HG03139 (cell line): ENCODE results near the gene SMC3.
"Not testable (repeated sequence)": the region's sequence is repeated elsewhere in the genome, so short reads cannot be mapped to it uniquely, and the experiment has no call there.

Experiments
- ATAC-seq: cut with Tn5 transposase; IDR thresholded peaks from one replicate; pipeline ENCODE4 v1.9.1; 2021; ENCODE audit not compliant: unreplicated experiment

The SMC3 gene

DNA sequence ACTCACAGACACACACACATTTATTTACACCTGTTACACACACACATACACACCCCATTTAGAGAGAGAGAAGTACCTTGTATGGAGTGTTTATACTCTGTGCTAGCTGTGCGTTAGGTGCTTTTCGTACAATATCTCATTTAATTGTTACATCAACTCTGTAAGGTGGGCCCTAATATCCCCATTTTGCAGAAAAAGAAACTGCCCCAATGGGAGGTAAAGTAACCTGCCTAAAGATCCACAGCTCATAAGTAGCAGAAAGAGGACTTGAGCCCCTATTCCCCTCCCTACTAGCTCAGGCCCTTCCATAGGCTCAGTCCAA is 52.9 kb downstream of the SMC3 start:
- no peak for ATAC-seq

DNA sequence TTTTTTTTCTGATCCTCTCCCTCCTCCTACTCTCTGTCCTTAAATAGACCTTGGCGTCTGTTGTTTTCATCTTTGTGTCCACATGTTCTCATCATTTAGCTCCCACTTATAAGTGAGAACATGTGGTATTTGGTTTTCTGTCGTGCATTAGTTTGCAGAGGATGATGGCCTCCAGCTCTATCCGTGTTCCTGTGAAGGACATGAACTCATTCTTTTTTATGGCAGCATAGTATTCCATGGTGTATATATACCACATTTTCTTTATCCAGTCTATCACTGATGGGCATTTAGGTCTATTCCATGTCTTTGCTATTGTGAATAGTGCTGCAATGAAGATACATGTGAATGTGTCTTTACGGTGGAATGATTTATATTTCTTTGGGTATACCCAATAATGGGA is 55.8 kb downstream of the SMC3 start:
- ATAC-seq, result not testable (repeated sequence)

DNA sequence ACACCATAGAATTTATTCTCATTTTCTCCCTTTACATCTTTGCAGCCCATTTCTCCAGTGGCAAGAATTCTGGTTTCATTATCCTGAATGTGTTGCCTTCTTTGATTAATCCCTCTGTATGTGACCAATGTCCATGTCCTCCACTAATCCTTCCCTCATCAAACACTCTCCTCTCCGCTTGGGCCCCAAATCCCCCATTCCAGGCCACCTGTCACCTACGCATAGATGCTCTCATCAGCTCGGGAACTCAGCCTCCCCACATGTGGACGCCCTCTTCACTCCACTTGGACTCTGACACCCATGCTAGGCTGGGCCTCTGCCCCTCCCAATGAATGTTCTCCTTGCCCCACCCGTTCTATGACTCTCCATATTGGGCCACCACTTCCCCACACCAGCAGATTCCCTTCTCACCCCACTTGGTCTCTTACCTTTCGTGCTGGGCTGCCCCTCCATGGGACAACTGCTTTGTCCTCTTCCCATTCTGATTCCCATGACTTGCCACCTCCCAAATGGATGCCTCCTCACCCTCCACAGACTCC is 57.9 kb downstream of the SMC3 start:
- ATAC-seq, result no peak

DNA sequence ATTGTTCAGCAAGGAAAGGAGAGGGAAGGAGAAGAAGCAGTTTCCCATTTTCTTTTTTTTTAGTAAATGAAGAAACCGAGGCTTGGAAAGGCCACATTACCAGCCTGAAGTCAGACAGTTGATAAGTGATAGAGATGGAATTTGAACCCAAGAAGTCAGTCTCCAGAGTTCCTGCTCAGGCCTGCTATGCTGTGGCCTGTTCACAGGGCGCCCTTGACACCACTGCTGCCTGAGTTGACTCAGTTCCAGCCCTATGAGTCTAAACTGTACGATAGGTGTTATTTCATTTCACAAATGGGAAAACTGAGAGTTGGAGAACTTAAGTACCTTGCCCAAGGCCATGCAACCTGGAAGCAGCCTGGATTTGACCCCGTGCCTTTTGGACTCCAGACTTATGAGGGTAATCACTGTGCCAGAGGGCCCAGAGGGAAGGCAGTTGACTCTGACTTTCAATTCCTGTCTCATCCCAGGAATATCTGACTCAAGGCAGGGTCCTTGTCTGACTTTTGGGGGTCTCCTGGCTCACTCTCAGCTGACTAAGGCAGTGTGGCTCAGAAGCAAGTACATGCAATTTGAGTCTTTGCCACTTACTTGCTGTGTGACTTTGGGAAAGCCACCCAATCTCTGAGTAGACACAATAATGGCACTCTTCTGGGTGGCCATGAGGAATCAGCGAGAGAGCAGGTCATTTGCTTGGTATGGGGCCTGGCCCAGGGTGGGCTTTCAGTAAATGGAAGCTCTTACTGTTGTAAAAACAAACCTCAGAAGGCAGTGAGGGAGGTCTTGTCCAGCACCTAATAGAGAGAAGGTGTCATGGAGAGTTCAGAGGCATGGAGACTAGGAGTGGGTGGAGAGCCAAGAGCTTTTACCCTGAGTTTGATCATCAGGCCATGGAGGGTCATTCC is 58.7 kb downstream of the SMC3 start:
- ATAC-seq, result no peak

DNA sequence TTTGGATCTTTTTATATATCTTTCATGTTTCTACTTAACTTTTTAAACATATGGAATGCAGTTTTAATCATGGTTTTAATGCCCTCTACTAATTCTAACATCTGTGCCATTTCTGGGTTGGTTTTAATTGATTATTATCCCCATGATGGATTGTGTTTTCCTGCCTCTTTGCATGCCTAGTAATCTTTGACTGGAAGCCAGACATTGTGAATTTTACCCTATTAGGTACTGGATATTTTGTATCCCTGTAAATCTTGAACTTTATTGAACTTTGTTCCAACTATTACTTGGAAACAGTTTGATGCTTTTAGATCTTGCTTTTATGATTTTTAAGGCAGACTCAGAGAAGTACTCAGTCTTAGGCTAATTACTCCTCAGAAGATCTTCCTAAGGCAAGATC is 60.7 kb downstream of the SMC3 start:
- ATAC-seq, result no peak

DNA sequence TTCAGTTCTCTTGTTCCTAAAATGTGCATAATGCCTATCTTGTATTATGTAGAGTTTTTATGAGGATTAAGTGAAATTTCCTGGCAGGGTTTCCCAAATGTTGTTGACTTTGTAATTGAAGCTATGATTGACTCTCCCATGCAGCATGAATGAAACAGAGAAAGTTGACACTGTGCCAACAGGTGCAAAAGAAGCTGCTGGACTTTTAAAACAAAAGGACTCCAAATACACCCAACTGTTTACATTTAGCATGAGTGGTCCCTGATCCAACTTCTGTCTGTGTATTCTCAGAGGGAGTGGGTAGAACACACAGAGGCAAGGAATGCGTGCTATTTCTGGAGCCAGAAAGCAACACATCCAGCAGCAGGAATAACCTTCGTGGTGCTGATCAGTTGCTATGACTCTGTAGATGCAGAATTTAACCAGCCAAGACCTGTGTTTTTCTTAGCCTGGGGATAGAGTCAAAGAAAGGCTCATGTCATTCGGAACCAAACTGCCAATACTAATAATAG is 62.2 kb downstream of the SMC3 start:
- ATAC-seq, result no peak

DNA sequence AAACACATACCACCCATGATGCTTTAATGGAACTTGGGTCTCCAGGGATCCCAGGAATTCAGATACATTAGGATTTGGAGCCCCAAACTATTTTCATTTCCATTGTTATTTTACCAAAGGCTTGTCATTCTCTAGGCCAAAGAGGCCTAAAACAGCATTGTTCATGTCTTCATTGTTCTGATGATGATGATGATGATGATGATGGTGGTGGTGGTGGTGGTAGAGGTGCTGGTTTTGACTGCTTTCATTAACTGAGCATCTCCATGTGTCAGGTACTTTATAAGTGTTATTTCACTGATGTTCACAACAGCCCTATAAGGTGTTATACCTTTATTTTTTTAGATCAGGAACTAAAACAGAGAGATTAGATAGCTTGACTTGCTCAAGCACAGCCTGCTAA is 64.4 kb downstream of the SMC3 start:
- ATAC-seq, result no peak

DNA sequence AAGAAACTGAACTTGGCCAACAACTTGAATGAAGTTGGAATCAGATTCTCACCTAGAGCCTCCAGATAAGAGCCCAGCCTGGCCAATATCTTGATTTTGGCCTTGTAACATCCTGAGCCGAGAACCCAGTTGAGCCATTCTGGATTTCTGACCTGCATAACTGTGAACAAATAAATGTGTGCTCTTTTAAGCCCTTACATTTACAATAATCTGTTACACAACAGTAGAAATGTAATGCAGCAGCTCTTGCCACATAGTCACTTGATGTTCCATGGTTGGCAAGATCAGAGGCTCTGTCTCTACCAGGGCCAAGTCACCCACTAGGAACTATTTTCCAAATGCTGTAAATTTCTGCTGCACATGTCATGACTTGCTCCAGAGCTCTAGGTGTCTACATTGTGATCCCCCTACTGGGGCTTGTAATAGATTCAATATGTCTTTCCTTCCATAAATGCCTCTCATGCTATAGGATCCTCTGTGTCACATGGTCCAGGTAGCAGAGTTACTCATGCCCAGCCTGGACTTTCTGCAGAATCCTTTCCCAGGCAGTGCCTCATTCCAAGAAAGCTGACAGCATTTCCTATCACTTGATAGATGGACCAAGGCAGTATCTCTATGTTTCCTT is 65.2 kb downstream of the SMC3 start:
- ATAC-seq, result no peak

DNA sequence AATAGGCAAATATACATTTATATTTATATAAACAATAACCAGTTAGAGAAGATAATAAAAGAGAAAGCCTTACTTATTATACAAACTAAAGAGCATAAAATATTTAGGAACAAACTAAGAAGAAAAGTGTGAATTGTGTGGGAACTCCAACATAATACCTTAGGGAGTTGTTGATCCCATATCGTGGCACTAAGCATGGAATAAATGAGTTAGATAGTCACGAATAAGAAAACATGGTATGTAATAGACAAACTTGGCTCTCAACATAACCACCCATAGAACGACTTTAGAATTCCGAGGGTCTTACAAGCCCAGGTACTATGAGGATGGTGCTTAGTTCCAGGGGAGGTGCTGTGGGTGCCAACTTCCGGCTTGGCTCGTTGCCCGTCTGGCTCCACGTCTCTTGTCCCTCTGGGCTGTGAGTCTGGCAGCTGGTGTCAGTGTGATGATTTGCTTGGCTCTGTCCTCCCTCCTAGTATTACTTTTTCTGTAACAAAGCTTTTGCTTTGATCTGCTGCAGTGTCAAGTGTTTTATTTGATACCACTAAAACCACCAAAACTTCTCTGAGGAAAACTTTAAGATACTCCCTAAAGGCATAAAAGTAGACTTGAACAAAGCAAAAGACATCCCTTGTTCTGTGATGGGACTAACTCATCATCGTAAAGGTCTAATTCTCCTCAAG is 67.2 kb downstream of the SMC3 start:
- no peak for ATAC-seq

DNA sequence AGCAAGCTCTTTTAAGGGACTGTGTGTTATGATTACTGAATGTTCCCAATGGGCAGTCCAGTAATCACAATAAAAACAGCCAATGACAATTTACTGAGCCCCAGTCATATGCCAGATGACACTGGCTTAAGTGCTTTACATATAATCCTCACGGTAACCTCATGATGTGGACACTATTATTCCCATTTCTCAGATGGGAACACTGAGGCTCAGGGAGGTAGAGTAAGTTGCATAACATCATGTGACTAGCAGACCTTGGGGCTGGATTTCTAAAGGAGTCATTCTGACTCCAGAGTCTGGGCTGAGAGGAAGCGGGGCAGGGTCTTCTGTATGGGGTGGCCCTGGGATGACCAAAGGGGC is 69.1 kb downstream of the SMC3 start:
- ATAC-seq, result no peak

DNA sequence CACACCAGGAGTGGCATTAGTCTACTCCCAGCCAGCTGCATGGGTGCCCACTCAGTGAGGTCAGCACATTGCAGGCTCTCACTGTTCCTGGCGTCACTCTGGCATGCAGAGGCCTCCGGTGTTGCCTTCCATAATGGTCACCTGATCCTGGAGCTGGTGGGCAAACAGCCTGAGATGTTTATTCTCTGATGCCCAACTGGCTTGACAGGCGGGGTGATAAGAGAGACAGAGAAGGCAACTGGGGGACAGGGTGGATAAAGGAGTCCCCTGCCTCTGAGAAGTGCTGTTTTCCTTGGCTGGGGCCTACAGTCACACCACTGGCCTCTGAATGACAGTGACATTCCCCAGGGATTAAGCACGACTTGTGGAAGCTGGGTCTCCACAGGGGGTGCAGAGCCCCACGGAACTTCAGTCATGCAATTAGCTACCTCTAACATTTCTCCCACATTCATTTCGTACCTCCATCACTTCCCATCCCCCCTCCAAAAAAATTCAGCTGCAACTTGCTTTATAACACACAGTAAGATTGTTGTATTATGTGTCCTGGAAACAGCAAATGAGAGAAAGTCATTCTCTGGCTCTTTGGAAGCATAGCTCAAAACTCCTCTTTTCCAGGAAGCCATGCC is 69.5 kb downstream of the SMC3 start:
- ATAC-seq, result no peak

DNA sequence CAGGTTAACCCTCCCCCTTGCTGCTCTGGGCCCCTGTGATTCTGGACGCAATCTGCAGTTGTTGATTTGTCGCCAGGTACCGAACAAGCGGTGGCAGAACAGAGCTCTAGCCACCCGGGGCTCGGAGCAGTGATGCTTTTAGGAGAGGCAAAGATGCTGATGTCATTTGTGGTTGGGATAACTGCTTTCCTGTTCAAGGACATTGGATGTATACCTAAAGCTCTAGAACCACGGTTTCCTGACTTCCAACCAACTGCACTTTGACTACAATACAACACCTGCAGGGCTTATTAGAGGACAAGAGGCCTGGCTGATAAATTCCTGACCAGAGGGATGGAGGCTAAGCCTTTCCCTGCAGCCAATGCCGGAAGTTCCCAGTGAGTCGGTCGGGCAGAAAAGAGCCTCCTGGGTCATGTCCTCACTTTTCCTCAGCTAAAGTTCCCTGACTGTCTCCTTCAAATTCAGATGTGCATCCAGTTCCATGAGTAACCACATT is 70.1 kb downstream of the SMC3 start:
- no peak for ATAC-seq

DNA sequence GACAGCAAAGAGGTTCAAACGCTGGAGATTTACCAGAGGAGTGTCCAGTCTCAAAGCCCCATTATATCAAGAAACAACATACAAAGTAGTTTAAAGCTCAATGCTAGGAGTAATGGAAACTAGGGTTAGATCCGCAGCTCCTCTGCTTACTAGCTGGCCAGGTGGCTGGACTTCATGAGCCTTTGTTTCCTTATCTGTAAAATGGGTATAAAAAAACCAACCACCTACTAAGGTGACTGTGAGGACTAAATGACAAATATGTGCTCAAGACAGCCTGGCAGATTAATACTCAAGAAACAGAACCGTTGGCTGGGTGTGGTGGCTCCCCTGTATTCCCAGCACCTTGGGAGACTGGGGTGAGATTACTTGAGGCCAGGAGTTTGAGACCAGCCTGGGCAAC is 70.8 kb downstream of the SMC3 start:
- ATAC-seq, result no peak

DNA sequence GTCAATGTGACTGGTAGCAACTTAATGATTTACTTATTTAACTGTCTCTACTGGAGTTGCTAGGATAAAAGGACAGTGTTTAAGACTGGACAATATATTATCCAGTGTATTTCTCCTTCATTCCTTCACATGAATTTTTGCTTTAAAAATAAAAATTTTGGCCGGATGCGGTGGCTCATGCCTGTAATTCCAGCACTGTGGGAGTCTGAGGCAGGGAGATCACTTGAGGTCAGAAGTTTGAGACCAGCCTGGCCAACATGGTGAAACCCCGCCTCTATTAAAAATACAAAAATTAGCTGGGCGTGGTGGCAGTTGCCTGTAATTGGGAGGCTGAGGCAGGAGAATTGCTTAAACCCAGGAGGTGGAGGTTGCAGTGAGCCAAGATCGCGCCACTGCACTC is 71.6 kb downstream of the SMC3 start:
- ATAC-seq, result not testable (repeated sequence)

DNA sequence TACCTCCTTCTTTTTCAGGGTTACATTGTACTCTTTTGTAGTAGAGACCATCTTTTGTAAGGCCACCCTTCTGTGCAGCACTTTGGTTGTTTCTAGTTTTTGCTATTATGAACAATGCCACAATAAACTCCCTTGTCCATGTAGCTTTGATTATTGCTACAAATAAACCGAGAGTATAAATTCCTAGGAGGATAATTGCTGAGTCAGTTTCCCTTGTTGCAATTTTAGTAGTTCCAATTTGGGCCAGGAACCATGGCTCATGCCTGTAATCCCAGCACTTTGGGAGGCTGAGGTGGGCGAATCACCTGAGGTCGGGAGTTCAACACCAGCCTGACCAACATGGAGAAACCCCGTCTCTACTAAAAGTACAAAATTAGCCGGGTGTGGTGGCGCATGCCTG is 72.4 kb downstream of the SMC3 start:
- not testable (repeated sequence) for ATAC-seq

DNA sequence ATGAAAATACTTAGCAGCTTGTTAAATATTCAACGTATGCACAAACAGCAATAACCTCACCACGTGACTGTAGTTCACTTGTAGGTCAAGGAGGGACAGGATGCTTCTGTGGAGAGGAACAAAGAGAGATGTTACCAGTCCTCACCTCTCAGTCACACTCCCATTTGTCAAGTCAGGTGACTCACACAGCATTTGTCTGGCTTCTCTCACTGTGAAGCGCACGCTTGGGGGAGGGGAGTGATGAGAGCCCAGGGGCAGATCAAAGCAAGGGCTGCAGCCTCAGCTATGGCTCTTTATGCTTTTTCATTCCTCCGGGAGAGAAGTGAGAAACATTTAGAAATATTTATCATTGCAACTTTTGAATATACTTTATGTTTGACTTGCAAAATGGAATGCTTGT is 73.8 kb downstream of the SMC3 start:
- no peak for ATAC-seq

DNA sequence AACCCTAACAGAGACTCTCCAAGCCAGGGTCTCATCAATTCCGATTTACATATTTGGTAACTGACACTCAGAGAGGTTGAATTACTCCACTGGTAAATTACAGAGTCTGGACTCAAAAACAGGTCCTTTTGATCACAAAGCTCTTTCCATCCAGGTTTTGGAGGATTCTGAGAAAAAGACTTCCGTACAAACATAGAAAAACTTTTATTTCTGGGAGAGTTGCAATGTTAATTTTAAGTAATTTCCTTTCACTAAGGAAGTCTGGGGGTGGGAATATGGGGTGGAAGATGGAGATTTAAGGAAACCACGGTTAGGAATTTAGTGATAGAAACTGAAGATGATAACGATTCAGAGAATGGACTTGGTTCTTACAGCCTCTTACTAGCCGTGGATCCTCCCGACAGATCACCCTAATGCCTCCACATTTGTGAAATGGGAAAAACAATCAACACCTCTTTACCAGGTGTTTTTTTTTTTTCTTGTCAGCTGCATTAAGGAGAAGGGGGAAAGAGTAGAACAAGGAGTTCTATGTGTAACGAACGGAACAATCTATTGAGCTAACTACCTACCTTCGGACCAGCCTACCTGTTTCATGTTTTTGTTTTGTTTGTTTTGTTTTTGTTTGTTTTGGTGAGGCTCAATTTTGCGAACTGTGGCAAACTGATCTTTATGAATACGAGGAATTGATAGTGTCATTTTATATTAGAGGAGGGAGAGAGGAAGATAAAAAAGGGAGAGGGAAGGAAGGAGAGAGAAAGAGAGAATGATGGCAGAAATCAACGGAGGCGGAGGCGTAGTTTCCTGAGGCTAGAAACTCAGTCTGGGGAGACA is 74.9 kb downstream of the SMC3 start:
- no peak for ATAC-seq

DNA sequence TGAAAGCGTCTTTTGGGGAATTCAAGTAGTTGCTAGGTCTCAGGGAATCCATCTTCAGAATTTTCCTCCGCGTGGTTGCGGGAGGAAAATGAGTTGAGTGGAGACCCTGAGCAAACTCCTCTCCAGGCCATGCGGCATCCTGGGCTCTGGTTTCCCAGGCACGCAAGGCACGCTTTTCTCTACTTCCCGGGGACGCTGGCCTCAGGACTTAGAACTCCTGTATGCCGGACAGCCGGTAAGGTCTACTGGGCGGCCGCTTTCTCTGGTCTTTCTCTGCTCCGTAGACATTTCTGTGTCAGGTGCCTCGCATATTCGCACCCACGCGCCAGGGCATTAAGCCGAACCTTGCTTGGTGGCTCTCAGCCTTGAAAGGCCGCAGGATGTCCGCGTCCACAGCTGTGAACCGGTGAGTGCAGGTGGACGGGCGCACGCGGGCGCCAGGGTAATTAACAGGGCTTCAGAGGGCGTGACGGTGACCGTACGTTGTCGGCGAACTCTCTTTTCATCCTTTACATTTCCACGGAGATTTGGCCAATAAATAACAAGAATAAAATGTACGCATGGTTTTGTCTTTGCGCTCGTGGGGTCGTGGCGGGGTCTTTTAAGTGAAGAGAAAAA is 75.6 kb downstream of the SMC3 start:
- ATAC-seq, result no peak

DNA sequence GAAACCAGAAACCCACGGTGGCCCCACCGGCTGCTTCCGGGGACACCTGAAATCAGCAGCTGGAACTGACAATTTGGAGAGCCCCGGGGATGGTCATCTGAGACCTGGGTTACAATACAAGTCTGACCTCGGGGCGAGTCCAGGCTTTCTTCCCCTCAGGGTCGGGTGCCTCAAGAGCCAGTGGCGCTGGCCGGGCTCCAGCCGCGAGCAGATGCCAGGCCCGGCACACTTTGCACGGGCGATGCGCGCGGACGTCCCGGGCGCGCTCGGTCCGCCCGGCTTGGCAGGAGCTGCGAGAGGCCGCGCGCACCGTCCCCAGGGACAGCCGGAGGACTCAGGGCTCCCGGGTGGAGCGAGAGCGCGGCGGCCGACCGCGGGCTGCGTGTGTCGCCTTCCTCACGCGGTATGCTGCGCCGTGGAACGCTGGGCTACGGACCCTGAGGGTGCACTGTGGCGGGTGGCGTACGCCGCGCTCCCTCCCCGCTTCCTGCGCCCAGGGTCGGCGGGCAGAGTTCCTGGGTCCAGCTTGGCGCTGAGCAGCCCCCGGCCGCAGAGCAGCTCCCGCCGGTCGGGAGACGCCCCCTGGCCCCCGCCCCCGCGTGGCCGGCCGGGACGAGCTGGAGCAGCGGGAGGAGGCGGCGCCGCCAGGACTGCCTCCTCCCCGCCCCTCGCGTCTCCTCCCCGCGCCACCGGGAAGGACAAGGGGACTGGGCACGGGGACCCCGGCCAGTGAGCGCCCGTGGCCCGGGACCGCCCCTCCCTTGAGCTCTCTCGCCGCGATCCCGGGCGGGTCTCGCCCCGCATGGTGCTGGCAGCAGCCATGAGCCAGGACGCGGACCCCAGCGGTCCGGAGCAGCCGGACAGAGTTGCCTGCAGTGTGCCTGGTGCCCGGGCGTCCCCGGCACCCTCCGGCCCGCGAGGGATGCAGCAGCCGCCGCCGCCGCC is 76.4 kb downstream of the SMC3 start, which contains the start of gene RBM20:
Gene RBM20, plus strand, starts transcription at position 684 of the 945 bp plus-strand sequence. Its CDS starts 119 bp downstream, at position 803.
- ATAC-seq, result no peak
